ENCODE data around the gene CAST.

CAST gene

GRCh38 chr5:96648023-96648422 lies 14.2 kb upstream of the CAST start:
- DNase-seq, result no peak

- no peak for DNase-seq
These were observed 13.6 kb upstream of the CAST start for GRCh38 chr5:96648593-96648992.

- no peak for DNase-seq
These were observed 12.9 kb upstream of the CAST start for GRCh38 chr5:96649251-96649662.

- DNase-seq, result no peak
These were observed 12.3 kb upstream of the CAST start for GRCh38 chr5:96649681-96650540.

- no peak for DNase-seq
These were observed 11.1 kb upstream of the CAST start for GRCh38 chr5:96651047-96651446.

DNA sequence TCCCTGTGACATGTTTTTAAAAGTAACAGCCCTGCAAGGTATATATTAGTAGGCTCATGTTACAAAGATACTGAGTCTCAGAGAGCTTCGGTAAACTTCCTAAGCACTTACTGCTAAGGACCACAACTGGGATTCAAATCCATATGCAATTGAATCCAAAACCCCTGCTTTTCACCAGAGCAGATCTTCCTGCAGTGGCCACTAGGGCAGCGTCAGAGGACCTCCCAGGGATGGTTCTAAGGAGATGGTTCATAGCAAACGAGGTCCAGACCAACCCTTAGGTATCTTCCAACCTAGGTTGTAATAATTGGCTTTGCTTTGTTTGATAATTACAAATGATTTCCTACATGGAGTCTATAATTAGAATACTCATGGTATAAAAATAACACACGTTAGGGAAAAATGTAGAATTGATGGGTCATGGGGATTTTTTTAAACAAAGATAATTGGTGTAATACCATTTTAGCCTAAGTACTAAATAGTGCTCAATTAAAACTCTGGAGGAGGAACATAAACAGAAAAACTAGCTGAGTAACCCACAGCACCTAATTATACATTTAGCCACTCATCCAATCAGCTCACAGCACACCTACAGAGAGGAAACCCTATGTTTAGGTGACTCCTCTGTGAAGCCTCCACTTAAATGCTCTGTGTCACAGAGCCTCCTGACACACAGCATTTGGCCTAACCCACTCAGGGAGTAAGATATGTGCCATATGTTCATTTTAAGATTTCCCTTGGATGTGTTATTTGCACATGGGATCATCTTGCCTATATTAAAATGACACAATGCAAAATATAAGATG lies 10.0 kb upstream of the CAST start:
- no peak for DNase-seq

DNA sequence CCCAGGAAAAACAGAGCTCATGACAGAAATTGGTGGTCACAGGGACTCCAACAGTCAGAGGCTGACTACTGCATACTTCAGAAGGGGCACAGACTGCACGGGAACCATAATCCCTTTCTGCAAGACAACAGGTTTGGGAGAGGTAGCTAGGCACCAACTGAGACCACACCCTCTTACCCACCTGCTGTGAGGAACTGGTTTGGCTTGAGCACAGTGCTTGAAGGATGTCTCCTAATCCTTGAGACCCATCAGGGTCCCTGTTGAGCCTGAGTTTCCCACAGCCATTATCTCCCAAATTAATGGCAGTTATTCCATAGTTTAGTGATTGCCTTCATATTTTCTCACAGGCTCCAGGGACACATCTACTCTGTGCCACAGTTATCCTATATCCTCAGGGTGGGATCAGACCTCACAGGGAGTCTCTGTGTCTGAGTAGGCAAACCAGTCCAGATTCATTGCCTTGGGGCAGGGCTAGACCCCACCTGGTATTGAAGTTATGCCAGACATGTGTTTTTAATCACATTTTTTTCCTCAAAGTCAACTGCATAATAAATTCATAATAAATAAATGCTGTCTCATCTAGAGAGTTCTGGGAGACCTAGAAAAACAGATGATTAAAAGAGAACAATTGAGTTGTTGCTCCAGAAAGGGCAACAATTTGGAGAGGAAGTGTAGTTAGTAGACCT lies 9.3 kb upstream of the CAST start:
- no peak for DNase-seq

DNA sequence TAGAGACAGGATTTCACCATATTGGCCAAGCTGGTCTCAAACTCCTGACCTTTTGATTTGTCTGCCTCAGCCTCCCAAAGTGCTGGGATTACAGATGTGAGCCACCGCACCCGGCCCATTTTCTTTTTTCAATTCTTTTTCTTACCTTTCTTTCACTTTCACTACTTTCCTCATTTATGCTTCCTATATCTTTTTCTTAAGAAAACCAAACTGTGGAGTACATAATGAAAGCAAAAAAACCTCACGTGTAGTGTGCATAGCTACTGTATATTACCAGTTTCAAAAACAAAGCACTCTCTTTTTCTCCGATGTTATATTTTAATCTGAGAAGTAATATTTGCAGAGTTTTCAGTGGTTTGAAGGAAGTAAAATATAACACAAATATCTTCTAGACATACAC lies 8.0 kb upstream of the CAST start:
- no peak for DNase-seq

DNA sequence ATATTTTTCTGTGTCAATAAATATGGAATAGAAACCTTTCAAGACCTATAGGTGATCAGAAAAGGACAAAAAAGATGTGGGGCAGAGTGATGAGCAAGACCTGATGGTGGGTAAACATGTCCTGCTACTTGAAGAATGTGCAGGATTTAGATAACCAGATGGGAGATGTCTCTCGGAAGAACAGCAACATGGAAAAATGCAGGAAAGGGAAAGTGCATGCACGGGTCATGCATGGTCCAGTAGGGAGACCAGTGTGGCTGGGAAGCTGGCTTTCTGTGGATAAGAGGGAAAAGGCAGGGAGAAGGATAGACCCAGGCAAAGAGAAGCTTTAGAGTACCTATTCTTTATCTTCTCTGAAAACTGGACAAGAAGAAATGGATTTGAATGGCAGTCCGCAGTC lies 7.1 kb upstream of the CAST start:
- DNase-seq, result no peak

GRCh38 chr5:96655506-96655905 lies 6.7 kb upstream of the CAST start:
- DNase-seq, result no peak

DNA sequence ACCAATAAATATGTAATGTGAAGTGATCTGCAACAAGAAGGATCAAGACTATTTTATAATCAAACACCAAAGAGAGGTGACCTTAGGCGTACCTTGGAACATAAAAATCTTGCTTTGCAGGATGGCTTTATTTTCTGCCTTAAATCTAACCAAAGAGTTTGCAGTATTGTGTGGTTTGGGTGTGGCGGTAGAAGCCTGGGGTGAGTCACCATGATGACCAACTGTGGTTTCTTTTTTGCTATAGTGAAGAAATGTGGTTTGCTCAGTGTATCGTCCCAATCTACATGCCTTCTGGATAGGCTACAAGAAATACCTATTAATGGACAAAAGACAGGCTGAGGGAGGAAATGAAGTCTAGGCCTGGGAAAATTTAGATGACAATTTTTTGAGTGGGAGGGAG lies 5.1 kb upstream of the CAST start:
- no peak for DNase-seq

DNA sequence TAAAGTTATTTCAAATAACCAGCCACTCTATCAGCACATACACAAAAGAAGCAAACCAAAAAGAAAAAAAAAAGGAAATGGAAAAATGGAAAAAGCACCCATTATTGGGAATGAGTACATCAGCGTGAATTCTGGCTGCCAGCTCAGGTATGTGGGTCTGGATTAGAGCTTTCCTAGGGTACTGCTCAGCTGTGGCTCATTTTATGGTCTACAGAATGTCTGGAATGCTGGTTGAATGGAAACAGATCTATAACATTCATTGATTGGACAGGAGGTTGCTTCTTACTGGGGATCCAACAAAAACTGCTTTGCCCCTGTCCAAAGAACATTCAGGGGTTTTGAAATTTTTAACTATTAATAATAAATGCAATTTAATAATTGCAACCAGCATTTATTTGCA lies 3.9 kb upstream of the CAST start:
- DNase-seq, result no peak

DNA sequence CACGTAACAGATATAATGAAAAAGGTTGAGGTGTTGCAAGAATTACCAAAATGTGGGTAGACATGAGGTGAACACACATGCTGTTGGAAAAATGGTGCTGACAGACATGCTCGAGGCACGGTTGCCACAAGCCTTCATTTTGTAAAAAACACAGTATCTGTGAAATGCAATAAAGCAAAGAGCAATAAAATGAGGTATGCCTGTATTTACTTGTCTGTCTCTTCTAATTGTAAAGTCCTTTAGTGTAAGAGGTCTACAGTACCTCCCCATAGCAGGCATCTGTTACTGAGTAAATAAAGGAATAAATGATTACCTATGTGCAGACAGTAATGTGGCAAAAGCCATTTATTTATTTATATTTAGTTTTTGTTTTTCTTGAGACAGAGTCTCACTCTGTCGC lies 3.0 kb upstream of the CAST start:
- no peak for DNase-seq

- no peak for DNase-seq
These were observed 963 bp upstream of the CAST start for GRCh38 chr5:96660971-96661854.

GRCh38 chr5:96662725-96663518 lies 746 bp downstream of the CAST start:
- DNase-seq, result peak; percentile 78

DNA sequence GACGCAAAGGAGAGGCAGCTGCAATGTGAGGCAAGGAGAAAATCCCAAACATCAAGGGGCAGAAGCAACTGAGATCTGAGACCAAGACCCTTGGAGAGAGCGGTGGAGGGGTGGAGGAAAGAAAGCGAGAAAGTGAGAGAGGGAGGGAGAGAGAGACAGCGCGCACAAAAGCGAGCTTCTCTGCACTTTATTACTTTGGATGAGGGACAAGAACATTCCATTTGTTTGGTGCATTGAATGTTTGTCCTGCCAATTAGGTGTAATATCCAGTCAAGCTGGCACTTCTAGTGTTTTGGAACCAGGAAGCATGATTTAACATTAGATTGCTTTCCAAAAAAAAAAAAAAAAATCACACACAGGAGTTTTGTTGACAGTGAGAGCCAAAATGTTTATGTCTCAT lies 1.4 kb downstream of the CAST start:
- DNase-seq, result peak; percentile 54

DNA sequence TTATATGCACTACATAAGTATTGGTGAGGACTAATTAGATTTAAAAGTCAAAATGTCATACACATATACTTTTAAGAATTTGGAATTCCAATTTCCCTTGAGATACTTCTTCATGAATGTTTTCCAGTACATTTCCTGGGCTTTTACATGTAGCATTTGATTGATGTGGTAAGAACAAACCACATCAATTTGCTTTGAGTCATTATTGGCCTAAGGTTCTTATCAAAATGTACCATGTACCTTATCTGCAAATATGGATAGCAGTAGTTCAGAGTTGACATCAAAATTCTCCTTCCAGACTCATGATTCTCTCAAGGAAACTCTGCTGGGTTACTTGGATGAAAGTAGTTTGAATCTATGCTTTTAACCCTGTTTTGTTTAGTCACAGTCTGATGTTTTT lies 2.5 kb downstream of the CAST start:
- no peak for DNase-seq

GRCh38 chr5:96668725-96669124 lies 6.5 kb downstream of the CAST start:
- no peak for DNase-seq

- no peak for DNase-seq
These were observed 7.7 kb downstream of the CAST start for GRCh38 chr5:96669909-96670308.

- peak; percentile 8 for DNase-seq
These were observed 9.3 kb downstream of the CAST start for GRCh38 chr5:96671441-96671840.

DNA sequence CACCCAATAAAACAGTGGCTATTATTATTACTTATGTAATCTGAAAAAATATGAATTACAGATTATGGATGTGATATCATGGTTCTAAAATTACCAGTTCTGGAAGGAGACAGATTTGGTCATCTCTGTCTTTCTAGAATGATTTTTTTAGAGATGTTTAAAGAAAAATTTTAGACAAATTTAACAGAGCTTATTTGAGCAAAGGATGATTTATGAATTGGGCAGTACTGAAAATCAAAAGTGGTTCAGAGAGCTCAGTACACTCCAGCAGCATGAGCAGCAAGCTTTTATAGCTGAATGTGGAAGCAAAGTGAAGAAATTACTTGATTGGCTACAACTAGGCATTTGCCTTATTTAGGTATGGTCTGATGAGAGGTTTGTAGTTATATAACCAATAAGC lies 11.0 kb downstream of the CAST start:
- DNase-seq, result no peak

DNA sequence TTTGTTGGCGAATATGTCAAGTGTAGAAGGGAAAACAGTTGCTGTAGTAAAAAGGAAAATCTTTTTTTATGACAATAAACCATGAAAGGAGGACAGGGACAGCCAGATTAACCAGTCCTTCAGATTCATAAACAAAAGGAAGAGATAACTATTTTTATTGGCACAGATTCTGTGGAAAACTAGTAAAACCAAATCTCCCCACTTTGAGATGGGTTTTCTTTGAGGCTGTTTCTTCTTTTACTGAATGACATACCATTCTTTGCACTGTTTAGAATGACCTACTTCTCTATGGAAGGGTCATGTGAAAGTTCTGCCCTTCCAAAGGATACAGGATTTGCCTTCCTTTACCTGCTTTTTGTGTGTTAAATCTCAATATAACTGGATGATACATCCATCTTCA lies 13.7 kb downstream of the CAST start:
- no peak for DNase-seq

Measured in NCI-H446 treated with DMSO at 0.1 percent for 48 hours (cell line).